ENCODE results near the gene MRPL10.

The MRPL10 gene

DNA sequence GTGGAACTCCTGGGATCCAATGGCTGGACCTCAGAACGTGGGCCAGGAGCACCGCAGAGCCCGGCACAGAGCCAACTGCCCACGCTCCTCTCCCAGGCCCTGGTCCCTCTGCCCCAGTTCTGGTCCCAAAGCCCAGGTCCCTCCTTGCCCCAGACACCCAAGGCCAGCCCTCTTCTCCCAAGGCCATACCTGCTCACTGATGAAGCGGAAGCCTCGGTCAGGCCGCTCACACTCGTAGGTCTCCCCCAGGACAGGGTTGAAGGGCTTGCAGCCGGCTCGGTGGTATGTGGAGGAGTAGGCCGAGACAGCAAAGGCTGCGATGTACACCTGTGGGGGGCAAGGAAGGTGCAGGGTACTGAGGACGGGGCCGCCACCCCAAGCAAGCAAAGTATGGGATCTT is 18.3 kb downstream of the MRPL10 start:
- H3K4me3 ChIP-seq (ENCODE audit: low read depth, low read length), result no peak overlapping the region
- TF ChIP-seq, protein P1, sequence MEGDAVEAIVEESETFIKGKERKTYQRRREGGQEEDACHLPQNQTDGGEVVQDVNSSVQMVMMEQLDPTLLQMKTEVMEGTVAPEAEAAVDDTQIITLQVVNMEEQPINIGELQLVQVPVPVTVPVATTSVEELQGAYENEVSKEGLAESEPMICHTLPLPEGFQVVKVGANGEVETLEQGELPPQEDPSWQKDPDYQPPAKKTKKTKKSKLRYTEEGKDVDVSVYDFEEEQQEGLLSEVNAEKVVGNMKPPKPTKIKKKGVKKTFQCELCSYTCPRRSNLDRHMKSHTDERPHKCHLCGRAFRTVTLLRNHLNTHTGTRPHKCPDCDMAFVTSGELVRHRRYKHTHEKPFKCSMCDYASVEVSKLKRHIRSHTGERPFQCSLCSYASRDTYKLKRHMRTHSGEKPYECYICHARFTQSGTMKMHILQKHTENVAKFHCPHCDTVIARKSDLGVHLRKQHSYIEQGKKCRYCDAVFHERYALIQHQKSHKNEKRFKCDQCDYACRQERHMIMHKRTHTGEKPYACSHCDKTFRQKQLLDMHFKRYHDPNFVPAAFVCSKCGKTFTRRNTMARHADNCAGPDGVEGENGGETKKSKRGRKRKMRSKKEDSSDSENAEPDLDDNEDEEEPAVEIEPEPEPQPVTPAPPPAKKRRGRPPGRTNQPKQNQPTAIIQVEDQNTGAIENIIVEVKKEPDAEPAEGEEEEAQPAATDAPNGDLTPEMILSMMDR (IDR thresholded peaks at IDR 0.05; ENCODE audit: control insufficient read depth, extremely low read depth, insufficient read depth), result no peak
- no peak for DNase-seq (ENCODE audit: low read depth)

DNA sequence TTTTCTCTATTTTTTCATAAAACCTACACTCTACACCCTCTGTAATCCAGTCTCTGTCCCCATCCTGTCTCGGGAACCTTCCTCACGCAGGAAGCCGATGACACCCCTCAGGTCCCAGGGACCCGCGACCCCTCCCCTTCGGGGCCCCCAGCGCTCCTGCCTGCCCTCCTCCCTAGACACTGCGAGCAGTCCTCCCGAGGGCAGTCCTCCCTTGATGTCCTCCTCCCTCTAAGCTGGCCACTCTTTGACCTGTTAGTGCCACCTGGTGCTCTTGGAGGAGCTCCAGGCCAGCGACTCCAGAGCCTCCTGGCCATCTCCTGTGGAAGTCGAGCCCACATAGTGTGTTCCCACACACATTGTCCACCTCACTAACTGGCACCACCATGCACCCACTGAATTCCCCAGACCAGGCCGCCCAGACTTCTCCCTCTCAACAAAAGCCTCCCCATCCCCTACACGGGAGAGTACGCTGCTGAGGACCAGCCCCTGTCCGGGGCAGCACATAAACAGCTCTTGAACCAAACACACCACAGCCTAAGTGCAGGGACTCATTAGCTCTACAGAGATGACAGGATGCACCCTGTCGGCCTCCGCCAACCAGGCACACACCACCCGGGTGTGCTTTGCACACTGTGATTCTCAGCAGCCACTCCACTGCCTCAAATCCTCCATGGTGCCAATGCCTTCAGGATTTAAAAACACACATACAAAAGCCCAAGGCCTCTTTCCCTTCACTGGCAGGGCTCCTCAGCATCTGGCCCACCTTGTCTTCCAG is 19.0 kb downstream of the MRPL10 start:
- no peak for DNase-seq (ENCODE audit: low read depth)
- TF ChIP-seq, protein P1 (IDR thresholded peaks at IDR 0.05; ENCODE audit: control insufficient read depth, extremely low read depth, insufficient read depth), result no peak

DNA sequence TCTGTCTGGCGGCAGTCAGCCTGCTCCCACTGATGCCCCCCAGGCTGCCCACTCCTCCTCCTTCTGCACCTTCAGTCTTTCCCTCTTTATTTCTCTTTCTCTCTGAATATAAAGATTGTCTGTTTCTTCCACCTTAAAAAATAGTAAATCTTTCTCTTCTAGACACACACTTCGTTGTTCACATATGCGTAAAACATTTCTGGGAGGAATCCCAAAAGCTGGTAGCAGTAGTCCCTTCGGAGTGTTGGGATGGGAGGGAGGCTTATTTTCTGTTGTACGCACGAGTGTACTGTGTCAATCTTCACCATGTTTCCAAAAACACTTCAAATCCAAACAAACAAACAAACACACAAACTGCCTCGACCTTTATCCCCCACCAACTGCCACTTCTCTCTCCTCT is 19.6 kb downstream of the MRPL10 start:
- TF ChIP-seq, protein P1 (IDR thresholded peaks at IDR 0.05; ENCODE audit: control insufficient read depth, extremely low read depth, insufficient read depth), result no peak
- H3K4me3 ChIP-seq (ENCODE audit: low read depth, low read length), result no peak overlapping the region
- no peak for DNase-seq (ENCODE audit: low read depth)

More for the DNA sequence above, 19.0 kb downstream of the MRPL10 start:
- no peak overlapping the region for H3K4me3 ChIP-seq (ENCODE audit: low read depth, low read length)

DNA sequence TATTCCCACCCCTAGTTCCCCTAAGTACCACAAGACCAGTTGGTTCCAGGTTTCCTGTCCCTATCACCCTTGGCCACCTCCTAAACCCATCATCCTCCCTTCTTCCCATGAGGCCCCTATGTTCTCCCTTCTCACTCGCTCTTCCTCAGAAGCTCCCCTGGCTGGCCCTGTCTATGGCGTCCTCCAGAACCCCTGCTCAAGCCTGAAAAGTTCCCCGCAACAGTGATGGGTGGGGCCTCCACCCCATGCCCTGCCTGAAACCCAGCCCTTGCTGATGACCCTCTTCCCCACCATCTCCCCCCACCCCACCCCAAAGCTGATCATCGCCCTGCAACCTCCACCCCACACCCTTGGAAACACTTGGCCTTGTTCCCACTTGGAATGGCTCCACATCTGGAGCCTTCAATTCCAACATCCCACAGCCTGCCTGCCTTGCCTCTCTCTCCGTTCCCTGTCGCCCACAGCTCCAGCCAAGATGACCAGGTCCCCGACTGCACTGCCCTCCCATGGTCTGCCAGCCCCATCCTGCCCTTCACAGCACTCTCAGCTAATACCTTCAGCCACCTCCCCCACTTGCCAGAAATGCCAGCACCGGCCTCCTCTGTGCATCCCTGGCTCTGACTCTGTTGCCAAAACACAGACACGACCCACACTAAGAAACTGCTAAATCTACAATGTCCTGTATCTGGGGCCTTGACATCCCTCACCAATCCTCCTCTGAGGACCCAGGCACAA is 20.3 kb downstream of the MRPL10 start:
- no peak for DNase-seq (ENCODE audit: low read depth)
- no peak overlapping the region for H3K4me3 ChIP-seq (ENCODE audit: low read depth, low read length)
- TF ChIP-seq, protein P1 (IDR thresholded peaks at IDR 0.05; ENCODE audit: control insufficient read depth, extremely low read depth, insufficient read depth), result no peak

DNA sequence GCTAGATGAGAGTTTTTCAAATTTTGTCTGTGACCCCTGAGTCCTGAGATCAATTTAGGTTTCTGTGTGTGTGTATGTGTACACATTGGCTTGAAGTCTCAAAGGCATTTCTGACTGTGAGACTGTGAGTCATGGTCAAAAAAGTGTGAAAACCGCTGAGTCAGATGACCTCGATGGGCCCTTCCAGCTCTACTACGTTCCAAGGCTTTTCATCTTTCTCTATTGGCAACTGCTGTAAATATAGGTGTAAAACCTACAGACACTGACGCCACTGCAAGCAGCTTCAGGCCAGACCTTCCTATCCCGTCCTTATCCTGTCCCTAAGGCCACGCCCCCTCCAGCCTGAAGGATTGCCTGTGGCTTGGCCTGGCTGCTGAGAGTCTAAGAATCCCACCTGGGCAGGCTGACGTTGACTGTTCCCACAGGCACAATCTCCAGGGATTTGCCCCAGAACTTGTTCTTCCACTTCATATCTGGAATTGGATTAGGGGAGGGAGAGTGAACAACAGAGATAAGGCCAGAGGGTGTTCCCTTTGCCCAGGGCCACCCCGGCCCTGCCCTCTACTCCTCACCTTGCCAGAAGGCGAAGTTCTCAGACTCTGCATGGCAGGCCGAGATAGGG is 21.0 kb downstream of the MRPL10 start:
- DNase-seq (ENCODE audit: low read depth), result peak; percentile 64

DNA sequence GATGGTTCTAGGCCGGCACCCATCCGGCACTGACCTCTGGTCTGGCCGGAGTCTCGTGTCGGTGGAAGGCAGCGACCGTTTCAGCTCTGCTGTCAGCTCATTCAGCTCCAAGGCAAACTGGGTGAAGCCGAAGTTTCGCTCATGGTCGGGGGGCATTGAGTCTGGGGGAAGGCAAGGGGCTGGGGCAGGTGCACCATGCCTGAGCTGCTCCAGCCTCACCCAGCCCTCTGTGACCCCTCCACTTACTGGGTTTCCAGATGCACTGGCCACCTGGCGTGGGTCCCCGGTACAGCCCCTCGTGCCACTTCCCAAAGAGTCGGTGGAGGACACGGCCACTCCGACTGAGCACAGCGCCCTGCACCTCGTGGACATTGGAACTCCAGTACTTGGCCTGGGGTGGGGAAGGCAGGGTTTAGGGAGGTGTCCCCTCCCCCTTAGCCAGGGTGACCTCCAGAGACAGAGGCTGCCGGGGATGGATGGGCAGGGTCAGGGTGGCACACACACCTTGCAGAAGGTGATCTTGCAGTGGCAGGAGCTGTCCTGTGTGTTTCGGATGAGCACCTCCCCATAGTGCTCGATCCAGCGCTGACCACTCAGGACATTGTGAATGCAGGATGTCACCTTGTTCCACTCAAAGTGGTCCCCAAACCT is 22.4 kb downstream of the MRPL10 start:
- no peak for DNase-seq (ENCODE audit: low read depth)
- no peak overlapping the region for H3K4me3 ChIP-seq (ENCODE audit: low read depth, low read length)
- TF ChIP-seq, protein P1 (IDR thresholded peaks at IDR 0.05; ENCODE audit: control insufficient read depth, extremely low read depth, insufficient read depth), result no peak

More for the DNA sequence above, 21.0 kb downstream of the MRPL10 start:
- TF ChIP-seq, protein P1 (IDR thresholded peaks at IDR 0.05; ENCODE audit: control insufficient read depth, extremely low read depth, insufficient read depth), result no peak
- H3K4me3 ChIP-seq (ENCODE audit: low read depth, low read length), result no peak overlapping the region
